Ovary (tissue), 9 donors: ENCODE results near the gene RARRES1. TPM values are rescaled to one million over a fixed set of nuclear protein-coding genes. Genes with fewer than 3 reads are reported as not detected.

Experiments used
- DNase-seq, 5 donors: peaks; one replicate each; pipeline ENCODE4 v3.0.0-alpha.2; 2019 to 2020
- H3K27ac ChIP-seq, 2 donors: fragments of 200-600 bp; one replicate each; pipeline versions ENCODE4 v1.5.1 to v1.8.0; 2019 to 2022
- H3K27me3 ChIP-seq: fragments of 200-600 bp; one replicate; pipeline ENCODE4 v1.8.0; 2022
- H3K36me3 ChIP-seq: fragments of 200-600 bp; sonication (generic); one replicate; pipeline ENCODE4 v1.5.1; 2019
- H3K4me1 ChIP-seq: one replicate; pipeline ENCODE4 v1.8.1; 2013; ENCODE audit warnings: mild to moderate bottlenecking, moderate library complexity; ENCODE audit not compliant: insufficient read depth
- H3K4me3 ChIP-seq: fragments of 200-600 bp; sonication (generic); one replicate; pipeline ENCODE4 v1.5.1; 2017
- H3K9me3 ChIP-seq, 2 donors: fragments of 200-600 bp in 1 of 2; sonication (generic) in 1 of 2; one replicate each; pipeline versions ENCODE4 v1.5.1 to v1.8.1; 2013 to 2019; ENCODE audit warnings: mild to moderate bottlenecking in 1 of 2, moderate library complexity in 1 of 2
- EP300 ChIP-seq: sonication (generic); formaldehyde crosslinking; IDR thresholded peaks from one replicate; pipeline ENCODE4 v1.6.1; 2017; ENCODE audit warnings: antibody characterized with exemption
- POLR2A ChIP-seq: fragments of 450-650 bp; IDR thresholded peaks from one replicate; pipeline ENCODE4 v1.6.1; 2017; ENCODE audit warnings: antibody characterized with exemption, mild to moderate bottlenecking, moderate library complexity
- WGBS, 3 donors: extraction: QIAGEN DNeasy Blood & Tissue Kit in 1 of 3; methylation state at CpG; one replicate each; pipeline versions ENCODE4 v1.1.5 to v1.1.7; 2013 to 2017; 5-methylcytosine and 5-hydroxymethylcytosine counted together
- intact Hi-C, 4 donors: fragments of 100-400 bp; cut with DNase I; formaldehyde crosslinking; loops; one replicate each; pipeline versions ENCODE4 v1.11.0 to v1.15.1; 2022 to 2023
- polyA plus RNA-seq, 2 donors: library from polyadenylated mRNA; stranded (reverse); fragments of 200-250 nt in 1 of 2; fragments of 350-450 nt in 1 of 2; fragmentation: Illumina TruSeq in 1 of 2; extraction: RNeasy Lipid Tissue Mini Kit (QIAGEN cat#74804) in 1 of 2; gene quantifications; one replicate each; pipeline ENCODE4 v1.2.3, GENCODE V29; 2013 to 2014
- total RNA-seq, 7 donors: library from RNA; depleted of rRNA in 2 of 7; stranded (reverse); fragments of >200 nt in 2 of 7; fragmentation: NEBNext Ultra II Directional in 3 of 7; extraction: Animal tissue kit (Norgen Biotek cat#: 25700) in 3 of 7; gene quantifications; one replicate each; pipeline versions ENCODE4 v1.1.0 to v1.2.4, GENCODE V29; 2016 to 2023
- TF ChIP-seq, protein P1 (sequence below), 3 donors: fragments of 450-650 bp in 2 of 3; fragments of 200-600 bp in 1 of 3; IDR thresholded peaks; one replicate each; pipeline versions ENCODE4 v1.5.1 to v1.8.0; 2016 to 2022; ENCODE audit warnings: antibody characterized with exemption in 3 of 3, mild to moderate bottlenecking in 1 of 3
- donor health status: DM: no; HTN: no; CAD: no; lungs with moderate emphysema.
- donor health status: DM: no; HTN: no; CAD: no.
- donor health status: Bipolar disorder and iron deficiency.
- donor health status: DM: yes; HTN: yes; CAD: no.
- donor health status: DM: no; HTN: no; CAD: no.
- donor health status: DM: yes; HTN: yes; CAD: no.

RARRES1 gene
- total and polyA plus RNA-seq, 9 donors: 11.1 to 283 (median 50.6) TPM

DNA sequence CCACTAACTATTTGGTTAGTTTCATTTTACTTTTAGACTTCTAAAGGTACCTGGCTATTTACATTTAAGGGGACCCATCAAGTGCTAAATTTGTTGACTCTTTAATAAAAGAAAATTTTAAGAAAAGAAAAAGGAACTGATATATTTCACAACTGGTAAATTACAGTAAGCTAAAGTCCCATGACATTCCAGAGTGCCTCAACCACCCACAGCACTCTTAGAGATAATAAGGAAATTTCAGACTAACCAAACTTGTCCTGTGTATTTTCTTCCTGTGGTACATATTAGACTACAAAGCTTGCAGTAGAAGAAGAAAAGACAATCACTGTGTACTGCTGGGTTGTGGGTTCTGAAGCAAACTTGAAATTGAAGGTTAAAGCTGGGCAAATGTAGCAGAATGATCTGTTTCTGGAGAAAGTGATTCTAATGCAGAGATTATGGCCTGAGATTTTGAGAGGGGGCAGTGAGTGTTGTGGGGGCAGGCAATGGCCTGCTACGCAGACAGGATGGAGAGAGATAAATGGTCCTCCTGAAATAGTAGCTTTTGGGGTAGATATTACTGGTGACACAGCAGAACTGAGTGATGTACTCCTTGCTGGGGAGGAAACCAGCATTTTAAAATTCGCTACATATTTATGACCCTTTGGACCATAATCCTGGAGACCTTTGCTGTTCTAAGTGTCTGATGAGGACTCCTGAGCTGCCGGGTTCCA is 45.1 kb upstream of the RARRES1 start:
- Histone ChIP-seq H3K4me1 (no peaks in the 10 kb centered on the region), H3K36me3 (no peaks in the 10 kb centered on the region), H3K9me3 (no peaks in the 10 kb centered on the region), H3K4me3 (no peak overlapping the region), H3K27ac (no peak overlapping the region), H3K27me3 (no peaks in the 10 kb centered on the region)
- DNase-seq: no peak
- intact Hi-C loops: loop anchor here in 1 of 4 donors (5.0 kb wide), 1 partner anchor 40 kb away; no protein-coding TSS in a partner anchor
- 66 to 82% (median 82%) methylated on average over 3 of the region's 3 CpGs for WGBS, 3 donors
- no peak for TF ChIP-seq EP300
- TF ChIP-seq, protein P1, sequence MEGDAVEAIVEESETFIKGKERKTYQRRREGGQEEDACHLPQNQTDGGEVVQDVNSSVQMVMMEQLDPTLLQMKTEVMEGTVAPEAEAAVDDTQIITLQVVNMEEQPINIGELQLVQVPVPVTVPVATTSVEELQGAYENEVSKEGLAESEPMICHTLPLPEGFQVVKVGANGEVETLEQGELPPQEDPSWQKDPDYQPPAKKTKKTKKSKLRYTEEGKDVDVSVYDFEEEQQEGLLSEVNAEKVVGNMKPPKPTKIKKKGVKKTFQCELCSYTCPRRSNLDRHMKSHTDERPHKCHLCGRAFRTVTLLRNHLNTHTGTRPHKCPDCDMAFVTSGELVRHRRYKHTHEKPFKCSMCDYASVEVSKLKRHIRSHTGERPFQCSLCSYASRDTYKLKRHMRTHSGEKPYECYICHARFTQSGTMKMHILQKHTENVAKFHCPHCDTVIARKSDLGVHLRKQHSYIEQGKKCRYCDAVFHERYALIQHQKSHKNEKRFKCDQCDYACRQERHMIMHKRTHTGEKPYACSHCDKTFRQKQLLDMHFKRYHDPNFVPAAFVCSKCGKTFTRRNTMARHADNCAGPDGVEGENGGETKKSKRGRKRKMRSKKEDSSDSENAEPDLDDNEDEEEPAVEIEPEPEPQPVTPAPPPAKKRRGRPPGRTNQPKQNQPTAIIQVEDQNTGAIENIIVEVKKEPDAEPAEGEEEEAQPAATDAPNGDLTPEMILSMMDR (IDR thresholded peaks at IDR 0.05): no peak
- TF ChIP-seq POLR2A: no peak

DNA sequence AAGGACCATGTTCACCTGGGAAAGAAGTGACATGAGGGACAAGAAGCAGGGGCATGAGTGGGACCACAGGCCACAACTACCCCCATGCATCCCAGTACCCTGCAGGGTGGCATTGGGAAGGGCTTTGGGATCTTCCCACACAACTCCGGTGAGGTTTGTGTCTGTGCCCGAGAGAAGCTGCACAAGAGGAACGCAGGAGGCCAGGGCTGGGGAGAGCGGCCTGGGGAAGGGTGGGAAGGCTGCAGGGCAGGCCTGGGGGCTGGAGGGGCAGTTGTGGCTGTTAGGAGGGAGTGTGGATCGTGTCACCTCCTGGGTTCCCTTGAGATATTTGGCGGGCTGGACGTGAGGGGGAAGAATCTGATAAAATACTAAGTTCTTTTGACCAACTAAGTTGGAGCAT is 44.3 kb upstream of the RARRES1 start:
- TF ChIP-seq, protein P1 (IDR thresholded peaks at IDR 0.05): no peak
- TF ChIP-seq EP300: no peak
- no peak for TF ChIP-seq POLR2A
- Histone ChIP-seq H3K4me1 (no peaks in the 10 kb centered on the region), H3K9me3 (no peaks in the 10 kb centered on the region), H3K27me3 (no peaks in the 10 kb centered on the region), H3K4me3 (no peak overlapping the region), H3K27ac (no peak overlapping the region), H3K36me3 (no peaks in the 10 kb centered on the region)
- DNase-seq: no peak
- intact Hi-C loops: loop anchor here in 1 of 4 donors (5.0 kb wide), 1 partner anchor 39 kb away; no protein-coding TSS in a partner anchor
- WGBS, 3 donors: 93% methylated on average over 7 of the region's 7 CpGs

DNA sequence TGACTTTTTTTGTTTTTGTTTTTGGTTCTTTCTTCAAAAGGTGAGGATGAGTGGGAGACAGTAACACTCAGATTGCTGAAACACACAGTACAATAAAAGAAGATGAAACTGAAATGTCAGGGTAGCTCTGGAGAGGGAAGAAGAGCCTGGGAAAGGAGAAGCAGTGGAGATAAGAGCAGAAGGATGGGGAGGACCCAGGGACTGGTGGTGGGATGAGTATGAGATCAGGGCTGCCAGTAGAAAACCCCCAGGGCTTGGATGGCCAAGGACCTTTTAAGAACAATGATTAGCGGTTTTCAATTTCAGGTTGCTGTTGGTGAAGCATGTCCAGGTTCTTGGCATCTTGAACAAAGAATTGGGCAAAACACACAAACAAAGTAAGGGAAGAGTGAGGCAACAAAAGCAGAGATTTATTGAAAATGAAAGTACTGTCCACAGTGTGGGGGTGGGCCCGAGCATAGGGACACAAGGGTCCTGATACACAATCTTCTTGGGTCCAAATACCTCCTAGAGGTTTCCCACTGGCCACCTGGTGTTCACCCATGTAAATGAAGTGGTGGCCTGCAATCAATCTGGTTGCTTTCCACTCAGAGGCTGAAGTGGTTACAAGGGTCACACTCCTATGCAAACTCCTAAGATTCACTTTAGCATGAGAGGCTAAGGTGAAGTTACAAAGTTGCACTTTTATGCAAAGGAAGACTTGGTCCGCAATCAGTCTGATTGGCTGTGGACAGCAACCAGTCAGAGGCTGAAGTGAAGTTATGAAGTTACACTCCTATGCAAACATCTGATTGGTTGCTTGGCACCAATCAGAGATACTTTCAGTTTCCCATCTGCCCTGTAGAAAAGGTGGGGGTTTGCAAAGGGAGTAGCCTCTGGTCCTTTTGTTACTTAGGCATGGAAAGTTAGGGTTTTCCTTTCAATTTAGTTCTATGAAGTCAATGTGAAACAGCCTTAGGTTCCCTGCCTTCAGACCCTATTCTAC is 43.5 kb upstream of the RARRES1 start:
- Histone ChIP-seq H3K36me3 (no peaks in the 10 kb centered on the region), H3K27ac (no peak overlapping the region), H3K9me3 (no peaks in the 10 kb centered on the region), H3K27me3 (no peaks in the 10 kb centered on the region), H3K4me3 (no peak overlapping the region), H3K4me1 (peaks cover 4% of the 10 kb centered on the region)
- intact Hi-C loops: loop anchor here in 1 of 4 donors (5.0 kb wide), 1 partner anchor 38 kb away; no protein-coding TSS in a partner anchor
- no peak for DNase-seq
- TF ChIP-seq, protein P1 (IDR thresholded peaks at IDR 0.05): no peak
- TF ChIP-seq EP300 (no peak), POLR2A (no peak)
- WGBS, 3 donors: 70 to 82% (median 79%) methylated on average over 3 of the region's 3 CpGs

DNA sequence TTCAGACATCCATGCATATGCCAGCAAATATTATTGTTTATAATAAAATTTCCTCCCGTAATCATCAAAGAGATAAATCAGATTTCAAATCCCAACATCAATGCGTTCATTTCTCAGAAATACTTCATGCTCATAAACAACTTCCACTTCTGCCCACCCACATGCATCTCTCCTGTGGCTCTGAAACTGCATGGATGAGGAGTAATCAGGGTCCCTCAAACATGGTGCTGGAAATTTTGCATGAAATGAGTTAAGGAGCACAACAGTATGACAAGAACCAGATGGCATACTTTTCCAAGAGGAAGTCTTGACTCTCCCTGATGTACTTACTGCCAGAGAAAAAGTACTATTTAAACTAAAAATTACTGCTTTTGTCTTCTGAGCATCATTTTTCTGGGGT is 42.7 kb upstream of the RARRES1 start:
- intact Hi-C loops: loop anchor here in 3 of 4 donors (5.0 kb wide), 3 partner anchors 38 to 48 kb away; partner anchors contain the start of gene RARRES1 (in 1 of the 3)
- Histone ChIP-seq H3K4me1 (peaks cover 10% of the 10 kb centered on the region), H3K36me3 (no peaks in the 10 kb centered on the region), H3K9me3 (no peaks in the 10 kb centered on the region), H3K27ac (no peak overlapping the region), H3K27me3 (no peaks in the 10 kb centered on the region), H3K4me3 (no peak overlapping the region)
- no peak for TF ChIP-seq POLR2A
- TF ChIP-seq EP300: no peak
- TF ChIP-seq, protein P1 (IDR thresholded peaks at IDR 0.05): no peak
- 13 to 23% (median 20%) methylated on average over 2 of the region's 2 CpGs for WGBS, 3 donors
- no peak for DNase-seq
